Fibroblast of lung (primary cell): ENCODE measurements around the gene SART3. TPM values are rescaled to one million over a fixed set of nuclear protein-coding genes. Genes with fewer than 3 reads are reported as not detected.
"Not testable (repeated sequence)": the region's sequence is repeated elsewhere in the genome, so short reads cannot be mapped to it uniquely, and the experiment has no call there.

Source experiments
- DNase-seq, 2 donors: peaks; one replicate each; pipeline versions ENCODE4 v3.0.0 to v3.0.0-alpha.2; 2010; ENCODE audit warnings: low read depth in 2 of 2
- H2AFZ ChIP-seq: 2 replicates; pipeline ENCODE4 v1.5.1; 2012; ENCODE audit warnings: low read length, control low read depth, inconsistent platforms
- H3K27ac ChIP-seq: 2 replicates; pipeline ENCODE4 v1.5.1; 2011; ENCODE audit warnings: low read length, control low read depth; ENCODE audit not compliant: insufficient read depth
- H3K27me3 ChIP-seq: 2 replicates; pipeline ENCODE4 v1.5.1; 2011; ENCODE audit warnings: mild to moderate bottlenecking, low read length; ENCODE audit not compliant: control insufficient read depth, insufficient read depth
- H3K36me3 ChIP-seq: 2 replicates; pipeline ENCODE4 v1.5.1; 2011; ENCODE audit warnings: low read length; ENCODE audit not compliant: control insufficient read depth, insufficient read depth
- H3K4me1 ChIP-seq: 2 replicates; pipeline ENCODE4 v1.5.1; 2011; ENCODE audit warnings: low read length; ENCODE audit not compliant: control insufficient read depth, insufficient read depth; ENCODE audit errors: extremely low read depth
- H3K4me2 ChIP-seq: 2 replicates; pipeline ENCODE4 v1.5.1; 2011; ENCODE audit warnings: low read length, control low read depth; ENCODE audit not compliant: insufficient read depth; ENCODE audit errors: extremely low read depth
- H3K4me3 ChIP-seq, 4 experiments: fragments of 200-600 bp in 1 of 4; sonication (generic) in 1 of 4; replicated peaks in 1 of 4; 2 replicates each; pipeline ENCODE4 v1.5.1; 2011 to 2016; ENCODE audit warnings: low read length in 4 of 4, low read depth in 3 of 4, mild to moderate bottlenecking in 3 of 4, control low read depth in 2 of 4, inconsistent platforms in 1 of 4, mixed read lengths in 1 of 4; ENCODE audit not compliant: insufficient read depth in 1 of 4; ENCODE audit errors: control extremely low read depth in 1 of 4
- H3K79me2 ChIP-seq: 2 replicates; pipeline ENCODE4 v1.5.1; 2012; ENCODE audit warnings: mild to moderate bottlenecking, low read length, inconsistent platforms; ENCODE audit not compliant: control insufficient read depth, insufficient read depth
- H3K9ac ChIP-seq: 2 replicates; pipeline ENCODE4 v1.5.1; 2011; ENCODE audit warnings: mild to moderate bottlenecking, low read length, control low read depth; ENCODE audit not compliant: insufficient read depth
- H3K9me3 ChIP-seq: 2 replicates; pipeline ENCODE4 v1.5.1; 2012; ENCODE audit warnings: low read depth, low read length; ENCODE audit not compliant: control insufficient read depth, insufficient read depth
- H4K20me1 ChIP-seq: 2 replicates; pipeline ENCODE4 v1.5.1; 2011; ENCODE audit warnings: low read length; ENCODE audit not compliant: control insufficient read depth, insufficient read depth; ENCODE audit errors: extremely low read depth
- CTCF ChIP-seq, 2 donors: IDR thresholded peaks in 1 of 2; conservative IDR thresholded peaks in 1 of 2; 1 replicate in 1 of 2; 2 replicates in 1 of 2; pipeline ENCODE4 v1.5.1; 2011 to 2012; ENCODE audit warnings: low read length in 2 of 2, control low read depth in 1 of 2, inconsistent platforms in 1 of 2, low read depth in 1 of 2, mild to moderate bottlenecking in 1 of 2
- EZH2 ChIP-seq: IDR thresholded peaks from 2 replicates; pipeline ENCODE4 v1.5.1; 2012; ENCODE audit warnings: low read length, control low read depth, mild to moderate bottlenecking; ENCODE audit errors: missing control alignments
- polyA plus RNA-seq, 2 donors: library from polyadenylated mRNA; depleted of rRNA in 1 of 2; stranded (reverse) in 1 of 2; unstranded in 1 of 2; fragments of >200 nt; gene quantifications; 2 replicates each; pipeline ENCODE4 v1.2.1, GENCODE V29; 2011 to 2012; ENCODE audit warnings: missing spikeins in 1 of 2
- total RNA-seq: library from RNA; depleted of rRNA; stranded (reverse); fragments of >200 nt; gene quantifications from 2 replicates; pipeline ENCODE4 v1.2.1, GENCODE V29; 2014

The SART3 gene
- total and polyA plus RNA-seq, 2 donors (not counting 1 experiment from before 2014, with no cell fraction given), result 15.5 to 157 TPM

GRCh38 chr12:108560321-108560721 lies 652 bp downstream of the SART3 start:
- peaks cover 6% of the 10 kb centered on the region for H3K36me3 ChIP-seq
- H3K9ac ChIP-seq, result peak overlapping the region; percentile 90
- peak overlapping the region; percentile 53 to 91 (median 83) for H3K4me3 ChIP-seq
- peak overlapping the region; percentile 97 for H3K27ac ChIP-seq
- H3K4me1 ChIP-seq, result peaks cover 10% of the 10 kb centered on the region
- H3K9me3 ChIP-seq, result no peaks in the 10 kb centered on the region
- H3K4me2 ChIP-seq, result peak overlapping the region; percentile 57
- peaks cover 70% of the 10 kb centered on the region for H3K79me2 ChIP-seq
- H3K27me3 ChIP-seq, result no peaks in the 10 kb centered on the region
- no peak for TF ChIP-seq EZH2
- TF ChIP-seq CTCF (conservative IDR thresholded peaks at IDR 0.05 in 1 of 2, IDR thresholded peaks at IDR 0.05 in 1 of 2; ENCODE audit: low read depth in 1 of 2, low read length in 2 of 2), result no peak
- H4K20me1 ChIP-seq, result no peaks in the 10 kb centered on the region
- peak; percentile 54 to 89 for DNase-seq
- no peak overlapping the region for H2AFZ ChIP-seq

GRCh38 chr12:108559748-108560147 lies 1.2 kb downstream of the SART3 start:
- TF ChIP-seq EZH2 (no peak), CTCF (conservative IDR thresholded peaks at IDR 0.05 in 1 of 2, IDR thresholded peaks at IDR 0.05 in 1 of 2; ENCODE audit: low read depth in 1 of 2, low read length in 2 of 2) (no peak)
- H3K79me2 ChIP-seq, result peaks cover 74% of the 10 kb centered on the region
- peak overlapping the region; percentile 97 for H3K27ac ChIP-seq

GRCh38 chr12:108559007-108559655 lies 1.8 kb downstream of the SART3 start:
- Histone ChIP-seq H3K79me2 (peaks cover 78% of the 10 kb centered on the region), H3K9ac (no peak overlapping the region), H3K27me3 (no peaks in the 10 kb centered on the region), H2AFZ (no peak overlapping the region), H3K36me3 (peaks cover 1% of the 10 kb centered on the region), H3K4me1 (peaks cover 10% of the 10 kb centered on the region), H3K27ac (no peak overlapping the region), H3K9me3 (no peaks in the 10 kb centered on the region), H3K4me3 (peak overlapping the region in 2 of 4 experiments; percentile 12 to 91), H4K20me1 (no peaks in the 10 kb centered on the region), H3K4me2 (peak overlapping the region; percentile 37)
- DNase-seq, result no peak
- TF ChIP-seq CTCF (conservative IDR thresholded peaks at IDR 0.05 in 1 of 2, IDR thresholded peaks at IDR 0.05 in 1 of 2; ENCODE audit: low read depth in 1 of 2, low read length in 2 of 2), result no peak
- no peak for TF ChIP-seq EZH2

More at GRCh38 chr12:108559748-108560147, 1.2 kb downstream of the SART3 start:
- H3K4me3 ChIP-seq, result peak overlapping the region; percentile 53 to 91 (median 83)
- no peak for DNase-seq
- H3K4me2 ChIP-seq, result peak overlapping the region; percentile 57
- no peak overlapping the region for H3K9ac ChIP-seq
- peaks cover 10% of the 10 kb centered on the region for H3K4me1 ChIP-seq
- no peak overlapping the region for H2AFZ ChIP-seq
- peaks cover 2% of the 10 kb centered on the region for H3K36me3 ChIP-seq
- H3K9me3 ChIP-seq, result no peaks in the 10 kb centered on the region
- no peaks in the 10 kb centered on the region for H3K27me3 ChIP-seq
- no peaks in the 10 kb centered on the region for H4K20me1 ChIP-seq

DNA sequence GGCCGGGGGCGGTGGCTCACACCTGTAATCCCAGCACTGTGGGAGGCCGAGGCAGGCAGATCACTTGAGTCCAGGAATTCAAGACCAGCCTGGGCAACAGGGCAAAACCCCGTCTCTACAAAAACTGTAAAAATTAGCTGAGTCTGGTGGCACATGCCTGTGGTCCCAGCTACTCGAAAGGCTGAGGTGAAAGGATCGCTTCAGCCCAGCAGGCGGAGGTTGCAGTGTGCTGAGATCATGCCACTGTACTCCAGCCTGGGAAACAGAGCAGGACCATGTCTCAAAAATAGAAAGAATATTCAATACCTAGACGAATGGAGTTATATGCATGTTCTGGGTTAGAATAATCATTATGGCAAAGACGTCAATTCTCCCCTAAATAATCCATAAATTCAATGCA lies 5.6 kb downstream of the SART3 start:
- not testable (repeated sequence) for H2AFZ ChIP-seq, DNase-seq, H3K4me3 ChIP-seq, H3K4me2 ChIP-seq, H3K27ac ChIP-seq, H4K20me1 ChIP-seq, H3K4me1 ChIP-seq, H3K36me3 ChIP-seq, H3K9ac ChIP-seq, H3K9me3 ChIP-seq, H3K27me3 ChIP-seq
- peaks cover 94% of the 10 kb centered on the region for H3K79me2 ChIP-seq
